ENCODE data around the gene ZER1. TPM values are rescaled to one million over a fixed set of nuclear protein-coding genes. Genes with fewer than 3 reads are reported as not detected.

Gene ZER1
- total and polyA plus RNA-seq, 2 of the 8 experiments (the other 6 are each of a cell fraction or from before 2014, with no cell fraction given) = 20.5 to 26.6 TPM

DNA sequence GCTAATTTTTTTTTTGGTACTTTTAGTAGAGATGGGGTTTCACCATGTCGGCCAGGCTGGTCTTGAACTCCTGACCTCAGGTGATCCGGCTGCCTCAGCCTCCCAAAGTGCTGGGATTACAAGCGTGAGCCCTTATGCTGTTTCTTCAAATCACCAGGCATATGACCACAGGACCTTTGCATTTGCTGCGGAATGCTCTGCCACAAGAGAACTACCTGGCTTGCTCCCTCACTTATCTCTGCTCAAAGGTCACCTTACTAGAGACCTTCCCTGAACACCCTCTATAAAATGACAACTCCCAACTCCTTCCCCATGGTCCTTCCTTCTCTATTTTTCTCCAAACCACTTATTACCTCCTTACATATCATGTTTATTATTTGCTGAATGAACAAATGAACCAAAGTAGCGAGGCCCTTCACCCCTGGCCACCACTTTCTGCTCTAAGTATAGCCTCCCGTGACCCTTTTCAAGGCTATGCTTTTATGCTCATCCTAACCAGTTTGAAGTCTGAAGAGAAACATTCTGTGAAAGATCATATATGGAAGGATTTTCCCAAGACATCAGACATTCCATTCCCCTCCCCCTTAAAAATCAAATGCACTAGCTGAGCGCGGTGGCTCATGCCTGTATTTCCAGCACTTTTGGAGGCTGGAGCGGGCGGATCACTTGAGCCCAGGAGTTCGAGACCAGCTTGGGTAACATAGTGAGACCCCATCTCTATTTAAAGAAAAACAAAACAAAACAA, 1.3 kb downstream of the ZER1 start (continued):
- TF ChIP-seq, protein P1, sequence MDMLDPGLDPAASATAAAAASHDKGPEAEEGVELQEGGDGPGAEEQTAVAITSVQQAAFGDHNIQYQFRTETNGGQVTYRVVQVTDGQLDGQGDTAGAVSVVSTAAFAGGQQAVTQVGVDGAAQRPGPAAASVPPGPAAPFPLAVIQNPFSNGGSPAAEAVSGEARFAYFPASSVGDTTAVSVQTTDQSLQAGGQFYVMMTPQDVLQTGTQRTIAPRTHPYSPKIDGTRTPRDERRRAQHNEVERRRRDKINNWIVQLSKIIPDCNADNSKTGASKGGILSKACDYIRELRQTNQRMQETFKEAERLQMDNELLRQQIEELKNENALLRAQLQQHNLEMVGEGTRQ (IDR thresholded peaks at IDR 0.05; ENCODE audit: low read length) = no peak
- no peak for TF ChIP-seq SAP30 (IDR thresholded peaks at IDR 0.05; ENCODE audit: insufficient read depth, insufficient replicate concordance, low read length)
- no peak for TF ChIP-seq CEBPB (IDR thresholded peaks at IDR 0.05; ENCODE audit: low read depth, low read length)
- TF ChIP-seq, protein P2, sequence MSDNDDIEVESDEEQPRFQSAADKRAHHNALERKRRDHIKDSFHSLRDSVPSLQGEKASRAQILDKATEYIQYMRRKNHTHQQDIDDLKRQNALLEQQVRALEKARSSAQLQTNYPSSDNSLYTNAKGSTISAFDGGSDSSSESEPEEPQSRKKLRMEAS (IDR thresholded peaks at IDR 0.05) = no peak
- TF ChIP-seq, protein P3, sequence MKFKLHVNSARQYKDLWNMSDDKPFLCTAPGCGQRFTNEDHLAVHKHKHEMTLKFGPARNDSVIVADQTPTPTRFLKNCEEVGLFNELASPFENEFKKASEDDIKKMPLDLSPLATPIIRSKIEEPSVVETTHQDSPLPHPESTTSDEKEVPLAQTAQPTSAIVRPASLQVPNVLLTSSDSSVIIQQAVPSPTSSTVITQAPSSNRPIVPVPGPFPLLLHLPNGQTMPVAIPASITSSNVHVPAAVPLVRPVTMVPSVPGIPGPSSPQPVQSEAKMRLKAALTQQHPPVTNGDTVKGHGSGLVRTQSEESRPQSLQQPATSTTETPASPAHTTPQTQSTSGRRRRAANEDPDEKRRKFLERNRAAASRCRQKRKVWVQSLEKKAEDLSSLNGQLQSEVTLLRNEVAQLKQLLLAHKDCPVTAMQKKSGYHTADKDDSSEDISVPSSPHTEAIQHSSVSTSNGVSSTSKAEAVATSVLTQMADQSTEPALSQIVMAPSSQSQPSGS (IDR thresholded peaks at IDR 0.05; ENCODE audit: low read length) = no peak
- no peak for TF ChIP-seq ASH2L (IDR thresholded peaks at IDR 0.05; ENCODE audit: low read length)
- TF ChIP-seq RNF2 (IDR thresholded peaks at IDR 0.05; ENCODE audit: borderline replicate concordance, low read depth, low read length, missing control alignments, poor library complexity, severe bottlenecking) = no peak
- TF ChIP-seq GABPA (IDR thresholded peaks at IDR 0.05; ENCODE audit: borderline replicate concordance, insufficient read depth, low read length) = no peak
- no peak for TF ChIP-seq TBP (IDR thresholded peaks at IDR 0.05; ENCODE audit: low read depth, low read length)
